ENCODE data around the gene CERS6. TPM values are rescaled to one million over a fixed set of nuclear protein-coding genes. Genes with fewer than 3 reads are reported as not detected.

Gene CERS6
- total RNA-seq, 2 donors from 2014 or later, result 12.5 to 16.3 TPM

- ATAC-seq, result peak; percentile 43
- no peaks in the 10 kb centered on the region for H3K9me3 ChIP-seq
- no peaks in the 10 kb centered on the region for H3K27me3 ChIP-seq
- H3K4me3 ChIP-seq, result no peak overlapping the region
- intact Hi-C loops (cut with DNase I), result no loop called here
- no peaks in the 10 kb centered on the region for H3K4me1 ChIP-seq
- no peak overlapping the region for H3K27ac ChIP-seq
- peak; percentile 13 to 66 (median 30) for DNase-seq
- TF ChIP-seq POLR2A (IDR thresholded peaks at IDR 0.05) (no peak), CTCF (IDR thresholded peaks at IDR 0.05) (no peak)
- 77 to 81% methylated on average over 3 of the region's 3 CpGs for WGBS, 2 donors
- no peaks in the 10 kb centered on the region for H3K36me3 ChIP-seq (replicated peaks in 1 of 2; ENCODE audit: insufficient read depth in 1 of 2, low read depth in 2 of 2)
Observed at GRCh38 chr2:168635065-168635577, 179.0 kb downstream of the CERS6 start.

- H3K27ac ChIP-seq, result no peak overlapping the region
- intact Hi-C loops (cut with DNase I), result no loop called here
- DNase-seq, result no peak
Observed at GRCh38 chr2:168639018-168639417, 182.9 kb downstream of the CERS6 start.

GRCh38 chr2:168639441-168639898 is 183.4 kb downstream of the CERS6 start:
- Histone ChIP-seq H3K4me3 (no peak overlapping the region), H3K4me1 (no peaks in the 10 kb centered on the region), H3K9me3 (no peaks in the 10 kb centered on the region), H3K27me3 (no peaks in the 10 kb centered on the region), H3K36me3 (replicated peaks in 1 of 2; ENCODE audit: insufficient read depth in 1 of 2, low read depth in 2 of 2) (no peaks in the 10 kb centered on the region), H3K27ac (peak overlapping the region in 3 of 4 donors; percentile 14 to 45 (median 20))
- DNase-seq, result peak; percentile 31 to 70 (median 46)
- intact Hi-C loops (cut with DNase I), result no loop called here
- no peak for TF ChIP-seq POLR2A (IDR thresholded peaks at IDR 0.05)
- no peak for TF ChIP-seq CTCF (IDR thresholded peaks at IDR 0.05)
- ATAC-seq, result peak; percentile 75
- 60 to 63% methylated on average over 3 of the region's 3 CpGs for WGBS, 2 donors

More at GRCh38 chr2:168639018-168639417, 182.9 kb downstream of the CERS6 start:
- no peak for TF ChIP-seq CTCF (IDR thresholded peaks at IDR 0.05)
- TF ChIP-seq POLR2A (IDR thresholded peaks at IDR 0.05), result no peak
- no peaks in the 10 kb centered on the region for H3K27me3 ChIP-seq
- no peaks in the 10 kb centered on the region for H3K9me3 ChIP-seq
- no peak for ATAC-seq
- H3K4me3 ChIP-seq, result no peak overlapping the region
- WGBS, 2 donors, result 74 to 85% methylated on average over 2 of the region's 2 CpGs
- no peaks in the 10 kb centered on the region for H3K36me3 ChIP-seq (replicated peaks in 1 of 2; ENCODE audit: insufficient read depth in 1 of 2, low read depth in 2 of 2)
- H3K4me1 ChIP-seq, result no peaks in the 10 kb centered on the region

- WGBS, 2 donors, result 80 to 91% methylated on average over 3 of the region's 3 CpGs
- Histone ChIP-seq H3K4me3 (no peak overlapping the region), H3K9me3 (no peaks in the 10 kb centered on the region), H3K27me3 (no peaks in the 10 kb centered on the region), H3K36me3 (replicated peaks in 1 of 2; ENCODE audit: insufficient read depth in 1 of 2, low read depth in 2 of 2) (no peaks in the 10 kb centered on the region), H3K27ac (peak overlapping the region in 3 of 4 donors; percentile 14 to 45 (median 20)), H3K4me1 (no peaks in the 10 kb centered on the region)
- TF ChIP-seq POLR2A (IDR thresholded peaks at IDR 0.05), result no peak
- no peak for TF ChIP-seq CTCF (IDR thresholded peaks at IDR 0.05)
- DNase-seq (no peak), ATAC-seq (no peak)
- intact Hi-C loops (cut with DNase I), result no loop called here
Observed at GRCh38 chr2:168640039-168640438, 184.0 kb downstream of the CERS6 start.

- Histone ChIP-seq H3K36me3 (replicated peaks in 1 of 2; ENCODE audit: insufficient read depth in 1 of 2, low read depth in 2 of 2) (no peaks in the 10 kb centered on the region), H3K9me3 (no peaks in the 10 kb centered on the region), H3K4me1 (no peaks in the 10 kb centered on the region), H3K27me3 (no peaks in the 10 kb centered on the region), H3K27ac (no peak overlapping the region), H3K4me3 (no peak overlapping the region)
- DNase-seq, result no peak
- TF ChIP-seq CTCF (IDR thresholded peaks at IDR 0.05), result no peak
- TF ChIP-seq POLR2A (IDR thresholded peaks at IDR 0.05), result no peak
- 98% methylated on average over 4 of the region's 4 CpGs for WGBS, 2 donors
- intact Hi-C loops (cut with DNase I), result no loop called here
- ATAC-seq, result no peak
Observed at GRCh38 chr2:168641636-168642035, 185.6 kb downstream of the CERS6 start.

Measured in body of pancreas (tissue), 4 donors.